ENCODE results near the gene VPS35. TPM values are rescaled to one million over a fixed set of nuclear protein-coding genes. Genes with fewer than 3 reads are reported as not detected.
A peak's percentile ranks its signal among the peaks of the same experiment; 100 is the strongest.

VPS35 gene
- total and polyA plus RNA-seq, 10 of the 15 experiments (the other 5 are each of a cell fraction or from before 2014, with no cell fraction given), result 28.5 to 125 (median 60.6) TPM

DNA sequence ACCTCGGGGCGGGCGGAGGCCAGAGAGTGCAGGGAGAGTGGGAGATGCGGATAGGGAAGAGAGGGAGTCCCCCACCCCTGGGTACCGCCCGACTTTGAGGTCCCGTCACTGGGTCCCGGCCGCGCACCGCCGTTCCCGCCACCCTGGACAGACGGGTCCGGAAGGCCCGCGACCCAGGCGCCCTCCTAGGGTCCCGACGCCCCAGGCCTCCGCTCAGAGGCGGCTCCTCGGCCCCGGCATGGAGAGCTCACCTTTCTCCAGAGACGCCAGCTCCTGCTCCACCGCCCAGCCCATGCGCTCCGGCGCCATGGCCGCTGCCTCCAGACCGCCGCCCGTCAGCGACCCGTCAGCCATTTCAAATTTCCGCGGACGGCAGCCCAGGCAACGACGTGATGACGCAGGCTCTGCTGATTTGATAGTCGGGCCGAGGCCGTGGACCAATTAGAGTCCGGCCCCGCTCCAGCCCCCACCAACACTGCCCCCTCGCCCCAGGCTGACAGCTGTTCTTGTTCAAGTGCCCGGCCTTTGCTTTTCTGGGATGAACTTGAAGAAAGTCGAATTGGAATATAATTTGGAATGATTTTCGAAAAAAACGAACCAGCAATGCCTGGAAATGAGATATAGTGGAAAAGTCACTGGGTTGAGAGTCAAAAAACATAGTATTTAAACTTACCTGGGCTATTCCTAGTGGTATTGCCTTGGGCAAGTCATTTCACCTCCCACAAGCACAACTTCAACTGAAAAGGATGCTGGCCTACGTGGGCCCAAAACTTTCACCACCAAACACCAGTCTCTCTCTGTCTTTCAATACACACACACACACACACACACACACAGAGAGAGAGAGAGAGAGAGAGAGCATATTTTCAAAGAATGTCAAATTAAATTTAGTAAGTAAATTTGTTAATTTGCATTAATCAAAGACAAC is 67.7 kb downstream of the VPS35 start, which contains the start of gene SHCBP1 (continued):
- no peak for TF ChIP-seq RBBP5 (conservative IDR thresholded peaks at IDR 0.05)
- TF ChIP-seq, protein P1, sequence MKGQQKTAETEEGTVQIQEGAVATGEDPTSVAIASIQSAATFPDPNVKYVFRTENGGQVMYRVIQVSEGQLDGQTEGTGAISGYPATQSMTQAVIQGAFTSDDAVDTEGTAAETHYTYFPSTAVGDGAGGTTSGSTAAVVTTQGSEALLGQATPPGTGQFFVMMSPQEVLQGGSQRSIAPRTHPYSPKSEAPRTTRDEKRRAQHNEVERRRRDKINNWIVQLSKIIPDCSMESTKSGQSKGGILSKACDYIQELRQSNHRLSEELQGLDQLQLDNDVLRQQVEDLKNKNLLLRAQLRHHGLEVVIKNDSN (IDR thresholded peaks at IDR 0.05; ENCODE audit: borderline replicate concordance, extremely low read length, insufficient read depth, low read depth, low read length), result no peak
- peak; percentile 45 for TF ChIP-seq FOS (IDR thresholded peaks at IDR 0.05; ENCODE audit: borderline replicate concordance, extremely low read depth, insufficient read length)
- peak; percentile 66; the same call in 1 of the 2 replicates for TF ChIP-seq GATAD2B (conservative IDR thresholded peaks at IDR 0.05; ENCODE audit: low read depth)
- TF ChIP-seq MXI1 (IDR thresholded peaks at IDR 0.05; ENCODE audit: low read depth, low read length), result peak; percentile 97
- TF ChIP-seq, protein P2, sequence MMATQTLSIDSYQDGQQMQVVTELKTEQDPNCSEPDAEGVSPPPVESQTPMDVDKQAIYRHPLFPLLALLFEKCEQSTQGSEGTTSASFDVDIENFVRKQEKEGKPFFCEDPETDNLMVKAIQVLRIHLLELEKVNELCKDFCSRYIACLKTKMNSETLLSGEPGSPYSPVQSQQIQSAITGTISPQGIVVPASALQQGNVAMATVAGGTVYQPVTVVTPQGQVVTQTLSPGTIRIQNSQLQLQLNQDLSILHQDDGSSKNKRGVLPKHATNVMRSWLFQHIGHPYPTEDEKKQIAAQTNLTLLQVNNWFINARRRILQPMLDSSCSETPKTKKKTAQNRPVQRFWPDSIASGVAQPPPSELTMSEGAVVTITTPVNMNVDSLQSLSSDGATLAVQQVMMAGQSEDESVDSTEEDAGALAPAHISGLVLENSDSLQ (IDR thresholded peaks at IDR 0.05), result peak; percentile 82
- TF ChIP-seq, protein P3, sequence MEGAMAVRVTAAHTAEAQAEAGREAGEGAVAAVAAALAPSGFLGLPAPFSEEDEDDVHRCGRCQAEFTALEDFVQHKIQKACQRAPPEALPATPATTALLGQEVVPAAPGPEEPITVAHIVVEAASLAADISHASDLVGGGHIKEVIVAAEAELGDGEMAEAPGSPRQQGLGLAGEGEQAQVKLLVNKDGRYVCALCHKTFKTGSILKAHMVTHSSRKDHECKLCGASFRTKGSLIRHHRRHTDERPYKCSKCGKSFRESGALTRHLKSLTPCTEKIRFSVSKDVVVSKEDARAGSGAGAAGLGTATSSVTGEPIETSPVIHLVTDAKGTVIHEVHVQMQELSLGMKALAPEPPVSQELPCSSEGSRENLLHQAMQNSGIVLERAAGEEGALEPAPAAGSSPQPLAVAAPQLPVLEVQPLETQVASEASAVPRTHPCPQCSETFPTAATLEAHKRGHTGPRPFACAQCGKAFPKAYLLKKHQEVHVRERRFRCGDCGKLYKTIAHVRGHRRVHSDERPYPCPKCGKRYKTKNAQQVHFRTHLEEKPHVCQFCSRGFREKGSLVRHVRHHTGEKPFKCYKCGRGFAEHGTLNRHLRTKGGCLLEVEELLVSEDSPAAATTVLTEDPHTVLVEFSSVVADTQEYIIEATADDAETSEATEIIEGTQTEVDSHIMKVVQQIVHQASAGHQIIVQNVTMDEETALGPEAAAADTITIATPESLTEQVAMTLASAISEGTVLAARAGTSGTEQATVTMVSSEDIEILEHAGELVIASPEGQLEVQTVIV (IDR thresholded peaks at IDR 0.05; ENCODE audit: borderline replicate concordance, partially characterized antibody), result no peak
- no peak for TF ChIP-seq ATF7 (IDR thresholded peaks at IDR 0.05; ENCODE audit: low read depth)
- peak; percentile 47; the same call in 1 of the 2 replicates for TF ChIP-seq LARP7 (IDR thresholded peaks at IDR 0.05)
- TF ChIP-seq BACH1 (IDR thresholded peaks at IDR 0.05; ENCODE audit: borderline replicate concordance), result no peak
- no peak for TF ChIP-seq SMAD1 (IDR thresholded peaks at IDR 0.05; ENCODE audit: low read depth, partially characterized antibody)
- TF ChIP-seq, protein P4, sequence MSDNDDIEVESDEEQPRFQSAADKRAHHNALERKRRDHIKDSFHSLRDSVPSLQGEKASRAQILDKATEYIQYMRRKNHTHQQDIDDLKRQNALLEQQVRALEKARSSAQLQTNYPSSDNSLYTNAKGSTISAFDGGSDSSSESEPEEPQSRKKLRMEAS (IDR thresholded peaks at IDR 0.05; ENCODE audit: low read depth, low read length), result peak; percentile 77; the same call in 1 of the 2 replicates
- peak; percentile 93 for TF ChIP-seq NFYB (IDR thresholded peaks at IDR 0.05; ENCODE audit: insufficient read depth, low read depth, low read length)
- no peak; the same call in 1 of the 2 replicates for TF ChIP-seq NFYA (IDR thresholded peaks at IDR 0.05; ENCODE audit: borderline replicate concordance, low read depth, low read length)
- no peak for TF ChIP-seq ZNF384 (IDR thresholded peaks at IDR 0.05; ENCODE audit: borderline replicate concordance, low read depth, low read length)
- TF ChIP-seq, protein P5, sequence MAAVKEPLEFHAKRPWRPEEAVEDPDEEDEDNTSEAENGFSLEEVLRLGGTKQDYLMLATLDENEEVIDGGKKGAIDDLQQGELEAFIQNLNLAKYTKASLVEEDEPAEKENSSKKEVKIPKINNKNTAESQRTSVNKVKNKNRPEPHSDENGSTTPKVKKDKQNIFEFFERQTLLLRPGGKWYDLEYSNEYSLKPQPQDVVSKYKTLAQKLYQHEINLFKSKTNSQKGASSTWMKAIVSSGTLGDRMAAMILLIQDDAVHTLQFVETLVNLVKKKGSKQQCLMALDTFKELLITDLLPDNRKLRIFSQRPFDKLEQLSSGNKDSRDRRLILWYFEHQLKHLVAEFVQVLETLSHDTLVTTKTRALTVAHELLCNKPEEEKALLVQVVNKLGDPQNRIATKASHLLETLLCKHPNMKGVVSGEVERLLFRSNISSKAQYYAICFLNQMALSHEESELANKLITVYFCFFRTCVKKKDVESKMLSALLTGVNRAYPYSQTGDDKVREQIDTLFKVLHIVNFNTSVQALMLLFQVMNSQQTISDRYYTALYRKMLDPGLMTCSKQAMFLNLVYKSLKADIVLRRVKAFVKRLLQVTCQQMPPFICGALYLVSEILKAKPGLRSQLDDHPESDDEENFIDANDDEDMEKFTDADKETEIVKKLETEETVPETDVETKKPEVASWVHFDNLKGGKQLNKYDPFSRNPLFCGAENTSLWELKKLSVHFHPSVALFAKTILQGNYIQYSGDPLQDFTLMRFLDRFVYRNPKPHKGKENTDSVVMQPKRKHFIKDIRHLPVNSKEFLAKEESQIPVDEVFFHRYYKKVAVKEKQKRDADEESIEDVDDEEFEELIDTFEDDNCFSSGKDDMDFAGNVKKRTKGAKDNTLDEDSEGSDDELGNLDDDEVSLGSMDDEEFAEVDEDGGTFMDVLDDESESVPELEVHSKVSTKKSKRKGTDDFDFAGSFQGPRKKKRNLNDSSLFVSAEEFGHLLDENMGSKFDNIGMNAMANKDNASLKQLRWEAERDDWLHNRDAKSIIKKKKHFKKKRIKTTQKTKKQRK (IDR thresholded peaks at IDR 0.05; ENCODE audit: low read depth, low read length), result no peak
- TF ChIP-seq, protein P6, sequence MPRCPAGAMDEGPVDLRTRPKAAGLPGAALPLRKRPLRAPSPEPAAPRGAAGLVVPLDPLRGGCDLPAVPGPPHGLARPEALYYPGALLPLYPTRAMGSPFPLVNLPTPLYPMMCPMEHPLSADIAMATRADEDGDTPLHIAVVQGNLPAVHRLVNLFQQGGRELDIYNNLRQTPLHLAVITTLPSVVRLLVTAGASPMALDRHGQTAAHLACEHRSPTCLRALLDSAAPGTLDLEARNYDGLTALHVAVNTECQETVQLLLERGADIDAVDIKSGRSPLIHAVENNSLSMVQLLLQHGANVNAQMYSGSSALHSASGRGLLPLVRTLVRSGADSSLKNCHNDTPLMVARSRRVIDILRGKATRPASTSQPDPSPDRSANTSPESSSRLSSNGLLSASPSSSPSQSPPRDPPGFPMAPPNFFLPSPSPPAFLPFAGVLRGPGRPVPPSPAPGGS (IDR thresholded peaks at IDR 0.05; ENCODE audit: borderline replicate concordance, insufficient read depth, low read depth, low read length, poor library complexity, severe bottlenecking), result no peak
- TF ChIP-seq STAT3 (IDR thresholded peaks at IDR 0.05; ENCODE audit: low read depth, low read length), result no peak

Measured in GM12878 (cell line).